ENCODE results near the gene CARF. TPM values are rescaled to one million over a fixed set of nuclear protein-coding genes. Genes with fewer than 3 reads are reported as not detected.
"Not testable (repeated sequence)": the region's sequence is repeated elsewhere in the genome, so short reads cannot be mapped to it uniquely, and the experiment has no call there.

The CARF gene
- total RNA-seq, 1 experiment from 2014 or later, result 3.3 TPM

DNA sequence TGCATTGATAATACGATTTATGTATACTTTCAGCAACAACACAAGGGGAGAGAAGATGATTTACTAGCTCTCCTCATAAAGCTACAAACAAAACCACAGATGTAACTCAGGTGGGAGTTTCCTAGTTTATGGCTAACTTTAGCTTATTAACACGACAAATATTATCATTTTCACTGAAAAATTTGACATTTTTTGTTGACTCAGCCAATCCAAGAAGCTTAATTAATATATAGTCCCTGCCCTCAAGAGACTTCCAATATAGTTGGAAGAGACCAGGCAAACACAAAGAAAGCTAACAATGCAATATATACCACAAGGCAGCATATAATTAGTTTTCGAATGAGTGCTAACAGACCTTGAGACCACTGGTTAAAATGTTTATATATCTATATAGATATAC, 1.4 kb upstream of the CARF start (continued):
- TF ChIP-seq, protein P1, sequence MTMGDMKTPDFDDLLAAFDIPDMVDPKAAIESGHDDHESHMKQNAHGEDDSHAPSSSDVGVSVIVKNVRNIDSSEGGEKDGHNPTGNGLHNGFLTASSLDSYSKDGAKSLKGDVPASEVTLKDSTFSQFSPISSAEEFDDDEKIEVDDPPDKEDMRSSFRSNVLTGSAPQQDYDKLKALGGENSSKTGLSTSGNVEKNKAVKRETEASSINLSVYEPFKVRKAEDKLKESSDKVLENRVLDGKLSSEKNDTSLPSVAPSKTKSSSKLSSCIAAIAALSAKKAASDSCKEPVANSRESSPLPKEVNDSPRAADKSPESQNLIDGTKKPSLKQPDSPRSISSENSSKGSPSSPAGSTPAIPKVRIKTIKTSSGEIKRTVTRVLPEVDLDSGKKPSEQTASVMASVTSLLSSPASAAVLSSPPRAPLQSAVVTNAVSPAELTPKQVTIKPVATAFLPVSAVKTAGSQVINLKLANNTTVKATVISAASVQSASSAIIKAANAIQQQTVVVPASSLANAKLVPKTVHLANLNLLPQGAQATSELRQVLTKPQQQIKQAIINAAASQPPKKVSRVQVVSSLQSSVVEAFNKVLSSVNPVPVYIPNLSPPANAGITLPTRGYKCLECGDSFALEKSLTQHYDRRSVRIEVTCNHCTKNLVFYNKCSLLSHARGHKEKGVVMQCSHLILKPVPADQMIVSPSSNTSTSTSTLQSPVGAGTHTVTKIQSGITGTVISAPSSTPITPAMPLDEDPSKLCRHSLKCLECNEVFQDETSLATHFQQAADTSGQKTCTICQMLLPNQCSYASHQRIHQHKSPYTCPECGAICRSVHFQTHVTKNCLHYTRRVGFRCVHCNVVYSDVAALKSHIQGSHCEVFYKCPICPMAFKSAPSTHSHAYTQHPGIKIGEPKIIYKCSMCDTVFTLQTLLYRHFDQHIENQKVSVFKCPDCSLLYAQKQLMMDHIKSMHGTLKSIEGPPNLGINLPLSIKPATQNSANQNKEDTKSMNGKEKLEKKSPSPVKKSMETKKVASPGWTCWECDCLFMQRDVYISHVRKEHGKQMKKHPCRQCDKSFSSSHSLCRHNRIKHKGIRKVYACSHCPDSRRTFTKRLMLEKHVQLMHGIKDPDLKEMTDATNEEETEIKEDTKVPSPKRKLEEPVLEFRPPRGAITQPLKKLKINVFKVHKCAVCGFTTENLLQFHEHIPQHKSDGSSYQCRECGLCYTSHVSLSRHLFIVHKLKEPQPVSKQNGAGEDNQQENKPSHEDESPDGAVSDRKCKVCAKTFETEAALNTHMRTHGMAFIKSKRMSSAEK (CRISPR knock-in tag; IDR thresholded peaks at IDR 0.05; ENCODE audit: borderline replicate concordance), result no peak

DNA sequence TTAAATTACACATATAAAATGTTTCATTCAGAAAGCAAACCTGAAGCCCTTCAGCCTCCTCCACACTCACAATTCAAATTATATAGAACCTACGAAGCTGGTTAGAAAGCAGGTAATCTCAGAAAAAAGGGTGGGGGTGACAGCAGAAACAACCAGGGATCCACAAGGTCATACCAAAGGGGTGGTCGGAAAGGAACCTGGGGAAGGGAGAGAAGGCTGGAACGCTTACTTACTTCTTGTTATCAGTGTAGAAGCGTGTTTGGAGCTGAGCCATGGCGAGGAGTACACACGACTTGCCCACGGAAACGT, 918 bp upstream of the CARF start:
- Mint-ChIP-seq H3K4me1 (peaks cover 21% of the 10 kb centered on the region), H3K9me3 (peaks cover 3% of the 10 kb centered on the region; the same call in 1 of the 2 replicates), H3K4me3 (peak overlapping the region; percentile 95), H3K27ac (peak overlapping the region; percentile 99), H3K27me3 (ENCODE audit: low read depth) (no peaks in the 10 kb centered on the region), H3K36me3 (peaks cover 16% of the 10 kb centered on the region)
- ATAC-seq (peak; percentile 6), DNase-seq (ENCODE audit: low spot score) (no peak)
- CTCF ChIA-PET, result interaction anchor here (0.8 to 1.5 kb wide), 2 partner anchors 321 to 337 kb away, joined by 3 to 7 read pairs; no protein-coding TSS in a partner anchor
- POLR2A ChIA-PET, result interaction anchor here (0.5 to 0.6 kb wide), 3 partner anchors 265 to 705 kb away, joined by 4 to 5 read pairs (median 4); no protein-coding TSS in a partner anchor
- TF ChIP-seq NFE2L1 (CRISPR knock-in tag; IDR thresholded peaks at IDR 0.05), result no peak
- no peak for TF ChIP-seq CREM (CRISPR knock-in tag; IDR thresholded peaks at IDR 0.05)
- TF ChIP-seq TCF7 (CRISPR knock-in tag; IDR thresholded peaks at IDR 0.05; ENCODE audit: low read depth), result no peak
- TF ChIP-seq, protein P2, sequence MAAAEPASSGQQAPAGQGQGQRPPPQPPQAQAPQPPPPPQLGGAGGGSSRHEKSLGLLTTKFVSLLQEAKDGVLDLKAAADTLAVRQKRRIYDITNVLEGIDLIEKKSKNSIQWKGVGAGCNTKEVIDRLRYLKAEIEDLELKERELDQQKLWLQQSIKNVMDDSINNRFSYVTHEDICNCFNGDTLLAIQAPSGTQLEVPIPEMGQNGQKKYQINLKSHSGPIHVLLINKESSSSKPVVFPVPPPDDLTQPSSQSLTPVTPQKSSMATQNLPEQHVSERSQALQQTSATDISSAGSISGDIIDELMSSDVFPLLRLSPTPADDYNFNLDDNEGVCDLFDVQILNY (CRISPR knock-in tag; IDR thresholded peaks at IDR 0.05), result no peak

DNA sequence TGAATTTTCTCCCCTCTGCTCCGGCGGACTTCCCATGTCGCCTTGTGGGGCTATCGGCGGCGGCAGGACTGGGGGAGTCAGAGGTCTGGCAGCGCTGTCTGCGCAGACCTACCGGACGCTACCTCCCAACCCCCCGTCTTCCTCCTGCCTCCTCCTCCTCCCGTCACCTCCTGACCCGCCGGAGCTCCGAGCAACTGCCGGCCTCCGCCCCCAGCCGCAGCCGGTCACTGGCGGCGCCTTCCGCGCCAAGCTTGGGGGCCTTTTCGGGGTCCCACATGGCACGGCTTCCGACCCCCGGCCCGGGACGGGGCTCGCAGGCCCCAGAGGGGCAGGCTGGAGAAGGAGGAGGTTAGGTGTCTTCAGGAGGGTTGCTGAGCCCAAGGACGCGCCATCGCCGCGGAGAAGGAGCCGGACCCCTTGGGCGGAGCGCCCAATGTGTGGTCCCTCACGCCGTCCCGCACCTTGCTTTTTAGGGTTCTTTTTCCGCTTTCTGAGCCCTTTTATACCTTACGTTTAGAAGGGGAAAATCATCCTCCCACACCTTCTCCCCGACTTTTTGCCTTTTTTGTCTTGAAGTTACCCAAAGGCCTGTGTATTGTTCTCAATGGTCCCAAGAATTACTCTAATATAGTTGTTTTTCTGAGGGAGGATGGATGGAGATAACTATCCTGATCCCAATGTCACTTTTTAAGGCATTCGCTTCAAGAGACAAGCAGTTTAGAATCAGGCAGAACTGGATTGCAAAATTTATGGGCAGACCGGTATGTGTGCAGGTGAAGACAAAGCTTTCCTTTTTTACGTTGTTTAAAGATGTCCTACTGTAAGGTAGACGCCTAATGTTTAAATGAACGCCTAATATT, 497 bp downstream of the CARF start:
- ATAC-seq, result peak; percentile 70
- Mint-ChIP-seq H3K4me3 (peak overlapping the region; percentile 95), H3K27ac (peak overlapping the region; percentile 93), H3K4me1 (peaks cover 21% of the 10 kb centered on the region)
- DNase-seq (ENCODE audit: low spot score); CTCF ChIA-PET; POLR2A ChIA-PET; H3K27me3 Mint-ChIP-seq (ENCODE audit: low read depth); H3K9me3 Mint-ChIP-seq; H3K36me3 Mint-ChIP-seq: not testable (repeated sequence)

DNA sequence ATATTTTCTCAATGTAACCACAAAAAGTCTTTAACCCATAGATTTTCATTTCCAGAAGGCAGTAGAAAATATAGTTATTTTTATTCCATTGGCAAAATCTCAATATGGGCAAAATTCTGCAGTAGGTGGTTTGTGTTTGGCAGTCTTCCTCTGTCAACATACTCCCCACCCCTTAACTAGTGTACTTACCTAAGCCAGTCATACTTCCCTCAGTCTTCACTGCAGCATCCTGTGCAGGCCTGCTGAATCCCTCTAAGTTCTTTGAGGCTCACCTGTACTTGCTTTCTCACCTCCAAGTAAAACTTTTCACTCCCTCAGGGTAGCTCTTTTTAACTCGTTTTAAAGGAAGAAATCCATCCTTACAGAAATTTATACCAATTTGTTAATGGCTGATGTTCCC, 6.8 kb downstream of the CARF start:
- H3K36me3 Mint-ChIP-seq, result no peaks in the 10 kb centered on the region
- ChIA-PET CTCF (interaction anchor here (0.7 to 1.2 kb wide), 2 partner anchors 21 to 324 kb away, joined by 3 read pairs; no protein-coding TSS in a partner anchor), POLR2A (no interaction called here)
- no peaks in the 10 kb centered on the region for H3K27me3 Mint-ChIP-seq (ENCODE audit: low read depth)
- H3K4me1 Mint-ChIP-seq, result no peaks in the 10 kb centered on the region
- no peak overlapping the region for H3K27ac Mint-ChIP-seq
- no peak overlapping the region for H3K4me3 Mint-ChIP-seq
- ATAC-seq (no peak), DNase-seq (ENCODE audit: low spot score) (no peak)
- no peaks in the 10 kb centered on the region for H3K9me3 Mint-ChIP-seq
- no peak for TF ChIP-seq SMAD4 (CRISPR knock-in tag; IDR thresholded peaks at IDR 0.05)
- TF ChIP-seq, protein P3, sequence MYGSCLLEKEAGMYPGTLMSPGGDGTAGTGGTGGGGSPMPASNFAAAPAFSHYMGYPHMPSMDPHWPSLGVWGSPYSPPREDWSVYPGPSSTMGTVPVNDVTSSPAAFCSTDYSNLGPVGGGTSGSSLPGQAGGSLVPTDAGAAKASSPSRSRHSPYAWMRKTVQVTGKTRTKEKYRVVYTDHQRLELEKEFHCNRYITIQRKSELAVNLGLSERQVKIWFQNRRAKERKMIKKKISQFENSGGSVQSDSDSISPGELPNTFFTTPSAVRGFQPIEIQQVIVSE (CRISPR knock-in tag; IDR thresholded peaks at IDR 0.05; ENCODE audit: borderline replicate concordance), result no peak
- TF ChIP-seq, protein P4, sequence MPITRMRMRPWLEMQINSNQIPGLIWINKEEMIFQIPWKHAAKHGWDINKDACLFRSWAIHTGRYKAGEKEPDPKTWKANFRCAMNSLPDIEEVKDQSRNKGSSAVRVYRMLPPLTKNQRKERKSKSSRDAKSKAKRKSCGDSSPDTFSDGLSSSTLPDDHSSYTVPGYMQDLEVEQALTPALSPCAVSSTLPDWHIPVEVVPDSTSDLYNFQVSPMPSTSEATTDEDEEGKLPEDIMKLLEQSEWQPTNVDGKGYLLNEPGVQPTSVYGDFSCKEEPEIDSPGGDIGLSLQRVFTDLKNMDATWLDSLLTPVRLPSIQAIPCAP (CRISPR knock-in tag; IDR thresholded peaks at IDR 0.05), result no peak
- no peak for TF ChIP-seq FOXP1 (CRISPR knock-in tag; IDR thresholded peaks at IDR 0.05; ENCODE audit: borderline replicate concordance)
- TF ChIP-seq, protein P5, sequence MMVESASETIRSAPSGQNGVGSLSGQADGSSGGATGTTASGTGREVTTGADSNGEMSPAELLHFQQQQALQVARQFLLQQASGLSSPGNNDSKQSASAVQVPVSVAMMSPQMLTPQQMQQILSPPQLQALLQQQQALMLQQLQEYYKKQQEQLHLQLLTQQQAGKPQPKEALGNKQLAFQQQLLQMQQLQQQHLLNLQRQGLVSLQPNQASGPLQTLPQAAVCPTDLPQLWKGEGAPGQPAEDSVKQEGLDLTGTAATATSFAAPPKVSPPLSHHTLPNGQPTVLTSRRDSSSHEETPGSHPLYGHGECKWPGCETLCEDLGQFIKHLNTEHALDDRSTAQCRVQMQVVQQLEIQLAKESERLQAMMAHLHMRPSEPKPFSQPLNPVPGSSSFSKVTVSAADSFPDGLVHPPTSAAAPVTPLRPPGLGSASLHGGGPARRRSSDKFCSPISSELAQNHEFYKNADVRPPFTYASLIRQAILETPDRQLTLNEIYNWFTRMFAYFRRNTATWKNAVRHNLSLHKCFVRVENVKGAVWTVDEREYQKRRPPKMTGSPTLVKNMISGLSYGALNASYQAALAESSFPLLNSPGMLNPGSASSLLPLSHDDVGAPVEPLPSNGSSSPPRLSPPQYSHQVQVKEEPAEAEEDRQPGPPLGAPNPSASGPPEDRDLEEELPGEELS (CRISPR knock-in tag; IDR thresholded peaks at IDR 0.05), result no peak
- no peak for TF ChIP-seq ZNF263 (CRISPR knock-in tag; IDR thresholded peaks at IDR 0.05; ENCODE audit: low read depth)
- TF ChIP-seq, protein P6, sequence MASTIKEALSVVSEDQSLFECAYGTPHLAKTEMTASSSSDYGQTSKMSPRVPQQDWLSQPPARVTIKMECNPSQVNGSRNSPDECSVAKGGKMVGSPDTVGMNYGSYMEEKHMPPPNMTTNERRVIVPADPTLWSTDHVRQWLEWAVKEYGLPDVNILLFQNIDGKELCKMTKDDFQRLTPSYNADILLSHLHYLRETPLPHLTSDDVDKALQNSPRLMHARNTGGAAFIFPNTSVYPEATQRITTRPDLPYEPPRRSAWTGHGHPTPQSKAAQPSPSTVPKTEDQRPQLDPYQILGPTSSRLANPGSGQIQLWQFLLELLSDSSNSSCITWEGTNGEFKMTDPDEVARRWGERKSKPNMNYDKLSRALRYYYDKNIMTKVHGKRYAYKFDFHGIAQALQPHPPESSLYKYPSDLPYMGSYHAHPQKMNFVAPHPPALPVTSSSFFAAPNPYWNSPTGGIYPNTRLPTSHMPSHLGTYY (CRISPR knock-in tag; IDR thresholded peaks at IDR 0.05), result no peak
- no peak for TF ChIP-seq ZNF317 (CRISPR knock-in tag; IDR thresholded peaks at IDR 0.05; ENCODE audit: borderline replicate concordance, low read depth)
- TF ChIP-seq RELA (CRISPR knock-in tag; IDR thresholded peaks at IDR 0.05; ENCODE audit: borderline replicate concordance), result no peak
- TF ChIP-seq NR1H2 (CRISPR knock-in tag; IDR thresholded peaks at IDR 0.05), result no peak
- no peak for TF ChIP-seq ZNF232 (CRISPR knock-in tag; IDR thresholded peaks at IDR 0.05)

Measured in WTC11 (cell line).